H1 (cell line): ENCODE data around the gene MFGE8. TPM values are rescaled to one million over a fixed set of nuclear protein-coding genes. Genes with fewer than 3 reads are reported as not detected.

Source experiments
- BRCA1 ChIP-seq: IDR thresholded peaks from 2 replicates; pipeline ENCODE4 v1.6.1; 2012; ENCODE audit warnings: low read depth, low read length, improper control_type of control experiment
- CBX5 ChIP-seq: fragments of 300-800, 300-1000 bp; sonication (generic); IDR thresholded peaks from 2 replicates; pipeline ENCODE4 v1.7.1; 2016; ENCODE audit warnings: antibody characterized with exemption, low read length, low read depth
- E2F6 ChIP-seq: IDR thresholded peaks from 2 replicates; pipeline ENCODE4 v1.6.1; 2012; ENCODE audit warnings: inconsistent platforms
- JUND ChIP-seq: IDR thresholded peaks from 2 replicates; pipeline ENCODE4 v1.6.1; 2011; ENCODE audit warnings: mild to moderate bottlenecking, improper control_type of control experiment, low read length
- RXRA ChIP-seq: IDR thresholded peaks from 2 replicates; pipeline ENCODE4 v1.6.1; 2011; ENCODE audit warnings: low read depth, mild to moderate bottlenecking, low read length, moderate library complexity; ENCODE audit not compliant: insufficient read depth
- SP4 ChIP-seq: IDR thresholded peaks from 2 replicates; pipeline ENCODE4 v1.6.1; 2012; ENCODE audit warnings: low read length, inconsistent platforms
- SRF ChIP-seq: IDR thresholded peaks from 2 replicates; pipeline ENCODE4 v1.6.1; 2011; ENCODE audit warnings: mild to moderate bottlenecking, low read depth, low read length, moderate library complexity
- polyA plus RNA-seq, 7 experiments: library from polyadenylated mRNA; depleted of rRNA in 3 of 7; stranded (reverse) in 5 of 7; unstranded in 2 of 7; fragments of >200 nt in 5 of 7; fragments of 200-250 nt in 2 of 7; gene quantifications; 1 replicate in 5 of 7; 2 replicates in 1 of 7; 4 replicates in 1 of 7; pipeline versions ENCODE4 v1.2.1 to v1.2.3, GENCODE V29; 2011 to 2013; ENCODE audit warnings: missing spikeins in 2 of 7, mixed read lengths in 2 of 7
- total RNA-seq: library from RNA; stranded (reverse); fragmentation: NEBNext Ultra II Directional; extraction: Animal tissue kit (Norgen Biotek cat#: 25700); gene quantifications from 2 replicates; pipeline ENCODE4 v1.2.1, GENCODE V29; 2021

Gene MFGE8
- total and polyA plus RNA-seq, 2 of the 8 experiments (the other 6 are each of a cell fraction or from before 2014, with no cell fraction given): 1,237 to 2,117 TPM

GRCh38 chr15:88882785-88883184 lies 30.4 kb downstream of the MFGE8 start (continued):
- TF ChIP-seq BRCA1 (no peak), E2F6 (no peak), JUND (no peak), RXRA (no peak), SRF (no peak), SP4 (no peak), CBX5 (no peak)
